Measurements from ENCODE around the gene HIVEP2.

DNA sequence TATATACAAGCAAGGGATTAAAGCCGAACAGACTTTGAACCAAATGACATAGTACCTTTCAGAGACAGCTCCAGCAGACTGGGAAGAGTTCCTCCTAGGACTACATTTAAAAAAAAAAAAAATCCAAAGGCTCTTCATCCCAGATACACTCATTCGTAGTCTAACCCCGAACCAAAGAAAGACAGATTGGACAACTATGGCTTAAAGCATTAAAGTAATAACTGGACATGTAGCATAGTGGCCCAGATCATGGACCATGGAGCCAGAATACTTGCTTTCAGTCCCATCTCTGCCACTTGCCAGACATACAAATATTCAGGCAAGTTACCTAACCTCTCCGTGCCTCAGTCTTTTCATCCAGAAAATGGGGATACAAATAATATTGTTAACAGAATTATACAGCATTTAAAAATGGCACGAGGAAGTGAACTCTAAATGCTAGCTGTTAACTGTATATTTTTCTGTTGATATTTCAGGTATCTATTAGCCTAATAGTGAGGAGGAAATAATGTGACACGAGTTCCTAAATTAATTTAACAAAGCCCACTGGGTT, 123.7 kb downstream of the HIVEP2 start:
- TF ChIP-seq, protein P1, sequence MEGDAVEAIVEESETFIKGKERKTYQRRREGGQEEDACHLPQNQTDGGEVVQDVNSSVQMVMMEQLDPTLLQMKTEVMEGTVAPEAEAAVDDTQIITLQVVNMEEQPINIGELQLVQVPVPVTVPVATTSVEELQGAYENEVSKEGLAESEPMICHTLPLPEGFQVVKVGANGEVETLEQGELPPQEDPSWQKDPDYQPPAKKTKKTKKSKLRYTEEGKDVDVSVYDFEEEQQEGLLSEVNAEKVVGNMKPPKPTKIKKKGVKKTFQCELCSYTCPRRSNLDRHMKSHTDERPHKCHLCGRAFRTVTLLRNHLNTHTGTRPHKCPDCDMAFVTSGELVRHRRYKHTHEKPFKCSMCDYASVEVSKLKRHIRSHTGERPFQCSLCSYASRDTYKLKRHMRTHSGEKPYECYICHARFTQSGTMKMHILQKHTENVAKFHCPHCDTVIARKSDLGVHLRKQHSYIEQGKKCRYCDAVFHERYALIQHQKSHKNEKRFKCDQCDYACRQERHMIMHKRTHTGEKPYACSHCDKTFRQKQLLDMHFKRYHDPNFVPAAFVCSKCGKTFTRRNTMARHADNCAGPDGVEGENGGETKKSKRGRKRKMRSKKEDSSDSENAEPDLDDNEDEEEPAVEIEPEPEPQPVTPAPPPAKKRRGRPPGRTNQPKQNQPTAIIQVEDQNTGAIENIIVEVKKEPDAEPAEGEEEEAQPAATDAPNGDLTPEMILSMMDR (IDR thresholded peaks at IDR 0.05) = no peak
- TF ChIP-seq POLR2A (IDR thresholded peaks at IDR 0.05) = no peak
